ENCODE measurements around the gene MPST.
A peak's percentile ranks its signal among the peaks of the same experiment; 100 is the strongest.

The MPST gene

GRCh38 chr22:37044634-37045625, 25.4 kb downstream of the MPST start:
- DNase-seq (ENCODE audit: low read depth), result no peak
- in situ Hi-C loops (cut with HindIII; ENCODE audit: low sequenced_read_pairs), result no loop called here

GRCh38 chr22:37045958-37046357, 26.4 kb downstream of the MPST start:
- TF ChIP-seq, protein P1, sequence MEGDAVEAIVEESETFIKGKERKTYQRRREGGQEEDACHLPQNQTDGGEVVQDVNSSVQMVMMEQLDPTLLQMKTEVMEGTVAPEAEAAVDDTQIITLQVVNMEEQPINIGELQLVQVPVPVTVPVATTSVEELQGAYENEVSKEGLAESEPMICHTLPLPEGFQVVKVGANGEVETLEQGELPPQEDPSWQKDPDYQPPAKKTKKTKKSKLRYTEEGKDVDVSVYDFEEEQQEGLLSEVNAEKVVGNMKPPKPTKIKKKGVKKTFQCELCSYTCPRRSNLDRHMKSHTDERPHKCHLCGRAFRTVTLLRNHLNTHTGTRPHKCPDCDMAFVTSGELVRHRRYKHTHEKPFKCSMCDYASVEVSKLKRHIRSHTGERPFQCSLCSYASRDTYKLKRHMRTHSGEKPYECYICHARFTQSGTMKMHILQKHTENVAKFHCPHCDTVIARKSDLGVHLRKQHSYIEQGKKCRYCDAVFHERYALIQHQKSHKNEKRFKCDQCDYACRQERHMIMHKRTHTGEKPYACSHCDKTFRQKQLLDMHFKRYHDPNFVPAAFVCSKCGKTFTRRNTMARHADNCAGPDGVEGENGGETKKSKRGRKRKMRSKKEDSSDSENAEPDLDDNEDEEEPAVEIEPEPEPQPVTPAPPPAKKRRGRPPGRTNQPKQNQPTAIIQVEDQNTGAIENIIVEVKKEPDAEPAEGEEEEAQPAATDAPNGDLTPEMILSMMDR (IDR thresholded peaks at IDR 0.05; ENCODE audit: low read depth, low read length, missing control alignments), result peak; percentile 65
- DNase-seq (ENCODE audit: low read depth), result no peak
- in situ Hi-C loops (cut with HindIII; ENCODE audit: low sequenced_read_pairs), result no loop called here
- H3K4me3 ChIP-seq (ENCODE audit: low read depth, low read length), result no peak overlapping the region

More at GRCh38 chr22:37044634-37045625, 25.4 kb downstream of the MPST start:
- TF ChIP-seq, protein P1 (IDR thresholded peaks at IDR 0.05; ENCODE audit: low read depth, low read length, missing control alignments), result no peak
- H3K4me3 ChIP-seq (ENCODE audit: low read depth, low read length), result no peak overlapping the region

- no peak overlapping the region for H3K4me3 ChIP-seq (ENCODE audit: low read depth, low read length)
- TF ChIP-seq, protein P1 (IDR thresholded peaks at IDR 0.05; ENCODE audit: low read depth, low read length, missing control alignments), result no peak
- DNase-seq (ENCODE audit: low read depth), result no peak
- in situ Hi-C loops (cut with HindIII; ENCODE audit: low sequenced_read_pairs), result no loop called here
These were observed 27.0 kb downstream of the MPST start for GRCh38 chr22:37046589-37046988.

DNA sequence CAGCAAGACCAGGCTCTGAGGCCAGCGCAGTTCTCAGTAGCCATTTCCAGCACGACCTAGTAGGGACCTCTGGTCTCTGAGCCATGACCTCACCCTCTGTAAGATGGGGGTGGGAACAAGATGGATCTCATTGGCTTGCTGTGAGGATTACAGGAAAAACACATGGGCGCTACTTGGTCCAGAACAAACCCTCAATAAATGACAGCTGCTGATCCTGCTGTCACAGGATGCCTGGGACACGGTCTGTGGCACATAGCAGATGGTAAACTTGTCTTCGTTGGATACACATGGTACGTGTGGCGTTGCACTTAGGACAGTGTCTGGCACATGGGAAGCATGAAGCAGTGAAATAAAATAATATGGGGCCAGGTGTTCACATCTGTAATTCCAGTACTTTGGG, 27.5 kb downstream of the MPST start:
- DNase-seq (ENCODE audit: low read depth), result no peak
- in situ Hi-C loops (cut with HindIII; ENCODE audit: low sequenced_read_pairs), result no loop called here
- TF ChIP-seq, protein P1 (IDR thresholded peaks at IDR 0.05; ENCODE audit: low read depth, low read length, missing control alignments), result no peak
- H3K4me3 ChIP-seq (ENCODE audit: low read depth, low read length), result no peak overlapping the region

- TF ChIP-seq, protein P1 (IDR thresholded peaks at IDR 0.05; ENCODE audit: low read depth, low read length, missing control alignments), result no peak
- DNase-seq (ENCODE audit: low read depth), result no peak
- H3K4me3 ChIP-seq (ENCODE audit: low read depth, low read length), result no peak overlapping the region
- in situ Hi-C loops (cut with HindIII; ENCODE audit: low sequenced_read_pairs), result no loop called here
These were observed 28.6 kb downstream of the MPST start for GRCh38 chr22:37048133-37048532.

GRCh38 chr22:37049224-37049623, 29.7 kb downstream of the MPST start:
- in situ Hi-C loops (cut with HindIII; ENCODE audit: low sequenced_read_pairs), result no loop called here
- H3K4me3 ChIP-seq (ENCODE audit: low read depth, low read length), result no peak overlapping the region
- DNase-seq (ENCODE audit: low read depth), result no peak
- TF ChIP-seq, protein P1 (IDR thresholded peaks at IDR 0.05; ENCODE audit: low read depth, low read length, missing control alignments), result no peak
